Stromal cell of bone marrow (primary cell): ENCODE measurements around the gene TRAM2.
A peak's percentile ranks its signal among the peaks of the same experiment; 100 is the strongest.

Source experiments
- DNase-seq: peaks from one replicate; pipeline ENCODE4 v3.0.0-alpha.2; 2012; ENCODE audit warnings: low read depth

Gene TRAM2

GRCh38 chr6:52594221-52594620 lies 17.4 kb upstream of the TRAM2 start:
- DNase-seq, result no peak

DNA sequence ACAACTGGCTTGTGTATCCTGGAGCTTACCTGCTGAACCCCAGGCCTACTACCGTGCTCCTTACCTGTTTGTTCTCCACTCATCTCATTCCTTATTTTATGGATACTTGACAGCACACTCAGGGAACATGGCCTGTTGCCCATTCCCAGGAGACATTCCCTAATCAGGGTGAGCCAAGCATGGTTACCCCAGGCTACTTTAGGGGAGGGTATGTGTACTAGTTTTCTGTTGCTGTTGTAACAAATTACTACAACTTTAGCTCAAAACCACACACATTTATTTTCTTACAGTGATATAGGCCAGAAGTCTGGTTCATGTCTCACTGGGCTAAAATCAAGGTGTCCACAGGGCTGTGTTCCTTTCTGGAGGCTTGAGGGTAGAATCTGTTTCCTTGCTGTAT lies 15.0 kb upstream of the TRAM2 start:
- no peak for DNase-seq

DNA sequence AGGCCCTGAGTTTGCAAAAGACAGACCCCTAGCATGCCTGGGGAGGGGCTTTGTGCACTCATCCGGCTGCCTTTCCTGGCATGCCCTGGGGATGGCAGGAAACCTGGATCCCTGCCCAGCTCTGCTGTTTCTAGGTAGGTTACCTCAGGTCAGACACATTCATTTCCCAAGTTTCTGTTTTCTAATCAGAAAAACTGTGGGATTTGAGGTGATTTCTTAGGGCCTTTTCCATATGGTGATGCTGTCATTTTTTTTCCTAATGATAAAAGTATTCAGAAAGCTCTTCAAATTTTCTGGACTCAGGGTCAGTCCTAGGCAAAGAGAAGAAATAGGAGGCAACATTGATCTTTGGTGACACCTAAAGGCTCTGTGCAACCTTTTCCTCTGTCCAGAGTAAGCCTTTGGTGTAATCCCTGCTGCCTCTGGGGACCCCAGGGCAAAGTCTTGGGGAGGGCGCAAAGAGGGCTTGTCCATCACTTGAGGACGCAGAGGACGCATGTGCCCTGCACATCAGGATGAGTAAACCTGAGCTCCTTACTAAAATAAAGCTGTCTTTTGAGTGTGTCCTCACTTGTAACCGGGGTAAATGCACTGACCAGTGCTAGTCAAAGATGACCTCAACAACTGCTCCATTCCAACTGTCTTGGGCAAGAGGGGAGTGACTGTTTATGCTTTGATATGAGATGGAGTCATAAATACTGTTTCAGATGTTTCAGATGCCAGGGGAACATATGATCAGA lies 13.5 kb upstream of the TRAM2 start:
- DNase-seq, result peak; percentile 71

- no peak for DNase-seq
Observed at GRCh38 chr6:52588710-52589091, 11.8 kb upstream of the TRAM2 start.

- no peak for DNase-seq
Observed at GRCh38 chr6:52588087-52588709, 11.3 kb upstream of the TRAM2 start.

- DNase-seq, result no peak
Observed at GRCh38 chr6:52587001-52587400, 10.1 kb upstream of the TRAM2 start.

DNA sequence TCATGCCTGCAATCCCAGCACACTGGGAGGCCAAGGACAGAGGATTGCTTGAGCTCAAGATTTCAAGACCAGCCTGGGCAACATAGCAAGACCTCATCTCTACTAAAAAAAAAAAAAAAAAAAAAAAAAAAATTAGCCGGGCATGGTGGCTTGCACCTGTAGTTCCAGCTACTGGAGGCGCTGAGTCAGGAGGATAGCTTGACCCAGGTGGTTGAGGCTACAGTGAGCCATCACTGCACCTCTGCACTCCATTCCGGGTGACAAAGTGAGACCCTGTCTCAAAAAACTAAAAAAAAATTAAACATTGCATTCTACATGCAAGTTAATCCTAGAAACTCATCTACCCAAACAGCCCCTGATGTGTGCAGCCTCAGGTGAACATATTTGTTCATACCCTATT lies 7.3 kb upstream of the TRAM2 start:
- DNase-seq, result no peak

DNA sequence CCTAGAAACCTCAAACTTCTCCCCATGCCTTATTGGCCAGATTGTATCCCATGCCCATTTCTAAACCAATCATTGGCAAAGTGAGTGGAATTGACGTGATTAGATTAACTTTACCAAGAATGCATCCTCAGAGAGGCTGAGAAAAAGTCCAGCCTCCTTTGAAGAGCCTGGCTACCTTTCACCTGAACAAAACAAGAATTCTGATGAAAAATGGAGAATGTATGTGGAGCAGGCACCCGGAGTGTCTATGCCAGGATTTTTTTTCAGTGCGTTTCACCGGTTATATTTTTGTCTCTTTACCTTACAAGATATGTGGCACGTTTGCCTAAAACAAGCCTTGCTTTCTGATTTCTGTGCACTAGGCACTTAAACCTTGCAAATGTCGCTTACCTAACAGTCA lies 6.1 kb upstream of the TRAM2 start:
- no peak for DNase-seq

DNA sequence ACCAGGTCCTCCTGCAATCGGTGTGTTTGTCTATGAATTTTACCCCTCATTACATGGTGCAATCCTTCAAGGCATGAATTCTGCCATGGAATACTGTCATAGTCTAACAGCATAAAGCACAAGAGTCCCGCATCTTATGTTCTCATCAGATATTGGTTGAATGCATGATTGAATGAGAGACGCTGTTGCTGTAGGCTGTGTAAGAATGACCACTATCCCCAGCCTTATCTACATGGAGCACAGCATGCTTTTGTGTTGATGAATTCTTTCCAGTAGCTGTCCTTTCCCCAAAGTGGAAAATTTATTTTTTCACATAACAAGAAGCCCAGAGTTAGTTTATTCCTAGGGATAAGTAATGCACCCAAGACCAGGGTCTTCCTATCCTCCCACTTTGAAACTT lies 5.6 kb upstream of the TRAM2 start:
- DNase-seq, result no peak

GRCh38 chr6:52580905-52581304 lies 4.0 kb upstream of the TRAM2 start:
- no peak for DNase-seq

DNA sequence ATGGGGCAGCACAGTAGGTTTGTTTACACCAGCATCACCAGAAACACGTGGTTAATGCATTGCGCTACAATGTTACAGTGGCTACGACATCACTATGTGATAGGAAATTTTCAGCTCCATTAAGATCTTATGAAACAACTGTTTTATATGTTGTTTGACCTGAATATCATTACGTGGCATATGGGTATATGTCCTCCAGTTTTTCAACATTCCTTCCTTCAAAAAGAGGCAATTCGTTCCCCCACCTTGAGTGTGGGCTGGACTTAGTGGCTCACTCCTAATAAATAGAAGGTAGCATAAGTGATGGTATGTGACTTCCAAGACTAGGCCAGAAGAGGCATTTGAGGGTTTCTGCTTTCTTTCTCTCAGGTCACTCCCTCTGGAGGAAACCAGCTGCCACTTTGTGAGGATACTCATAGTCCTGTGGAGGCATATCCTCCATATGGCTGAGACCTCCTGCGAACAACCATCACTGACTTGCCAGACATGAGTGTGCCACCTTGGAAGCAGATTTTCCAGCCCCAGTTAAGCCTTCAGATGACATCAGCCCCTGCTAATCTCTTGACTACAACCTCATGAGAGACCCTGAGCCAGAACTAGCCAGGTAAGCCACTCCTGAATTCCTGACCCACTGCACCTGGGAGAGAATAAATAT lies 2.3 kb upstream of the TRAM2 start:
- no peak for DNase-seq

GRCh38 chr6:52577778-52578463 lies 1.1 kb upstream of the TRAM2 start:
- DNase-seq, result no peak

- peak; percentile 61 for DNase-seq
Observed at GRCh38 chr6:52576392-52577021, 353 bp downstream of the TRAM2 start.

DNA sequence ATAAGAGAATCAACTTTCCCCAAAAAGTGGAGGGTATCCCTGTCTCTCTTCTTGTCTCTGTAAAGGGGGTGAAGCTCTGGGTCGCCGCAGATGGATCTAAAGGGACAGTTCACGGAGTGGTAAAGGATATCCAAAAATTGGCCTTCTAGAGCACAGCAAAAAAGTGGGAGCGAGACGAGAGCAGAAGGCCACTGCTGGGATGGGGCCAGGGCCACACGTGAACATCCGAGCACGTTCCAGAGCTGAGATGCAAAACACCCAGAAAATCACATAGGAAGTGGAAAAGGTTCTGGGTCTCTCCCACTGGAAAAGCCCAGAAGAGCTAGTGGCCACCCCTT lies 837 bp downstream of the TRAM2 start:
- no peak for DNase-seq

- no peak for DNase-seq
Observed at GRCh38 chr6:52575502-52575892, 1.4 kb downstream of the TRAM2 start.

DNA sequence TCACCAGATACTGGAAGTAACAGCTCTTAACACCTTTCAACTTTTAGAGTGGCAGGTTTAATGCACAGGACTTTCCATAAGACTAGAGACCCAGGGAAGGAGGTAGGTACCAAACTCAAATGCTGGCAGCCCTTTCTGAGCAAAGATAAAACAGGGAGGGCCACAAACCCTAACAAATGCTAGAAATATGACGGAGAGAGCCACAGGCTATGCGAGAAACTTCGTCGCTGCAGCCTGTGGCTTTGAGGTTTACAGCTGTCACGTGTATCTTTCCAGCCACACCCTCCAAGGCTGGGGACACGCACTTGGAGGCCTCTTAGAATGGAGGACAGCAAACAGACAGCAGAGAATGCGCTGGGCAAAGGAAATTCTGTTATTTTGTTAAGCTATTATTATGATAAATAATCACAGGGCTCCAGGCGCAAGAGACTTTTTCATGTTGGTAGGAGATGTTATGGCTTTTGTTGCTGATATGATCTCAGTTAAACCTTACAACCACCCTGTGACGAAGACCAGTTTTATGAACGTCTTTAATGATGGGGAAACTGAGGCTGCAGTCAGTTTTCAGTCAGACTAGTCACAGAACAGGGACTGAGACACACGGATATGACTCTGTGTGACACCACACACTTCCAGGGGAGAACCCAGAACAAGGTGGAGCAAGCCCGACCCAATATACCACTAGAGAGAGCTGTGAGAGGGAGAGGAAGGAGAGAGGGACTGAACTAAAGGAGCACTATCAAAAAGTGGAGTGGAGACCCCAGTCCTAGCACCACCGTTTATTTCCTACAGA lies 2.0 kb downstream of the TRAM2 start:
- peak; percentile 62 for DNase-seq

DNA sequence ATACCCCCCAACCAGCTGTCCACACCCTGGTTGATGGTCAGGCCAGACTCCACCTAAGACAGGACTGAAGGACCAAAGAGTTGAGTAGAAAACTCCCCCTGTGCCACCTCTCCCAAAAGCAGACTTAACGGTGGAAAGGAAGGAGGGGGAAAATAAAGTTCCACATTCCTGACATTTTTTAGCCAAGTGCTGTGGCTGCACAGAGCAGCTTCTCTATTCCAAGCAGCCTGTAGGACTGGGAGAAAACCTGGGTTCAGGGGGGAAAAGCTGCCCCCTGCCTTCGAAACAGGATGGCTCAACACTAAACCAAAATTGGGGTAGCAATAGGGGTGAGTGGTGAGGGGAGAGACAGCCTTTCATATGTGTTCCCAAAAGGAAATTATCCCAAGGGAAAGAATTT lies 3.6 kb downstream of the TRAM2 start:
- no peak for DNase-seq

DNA sequence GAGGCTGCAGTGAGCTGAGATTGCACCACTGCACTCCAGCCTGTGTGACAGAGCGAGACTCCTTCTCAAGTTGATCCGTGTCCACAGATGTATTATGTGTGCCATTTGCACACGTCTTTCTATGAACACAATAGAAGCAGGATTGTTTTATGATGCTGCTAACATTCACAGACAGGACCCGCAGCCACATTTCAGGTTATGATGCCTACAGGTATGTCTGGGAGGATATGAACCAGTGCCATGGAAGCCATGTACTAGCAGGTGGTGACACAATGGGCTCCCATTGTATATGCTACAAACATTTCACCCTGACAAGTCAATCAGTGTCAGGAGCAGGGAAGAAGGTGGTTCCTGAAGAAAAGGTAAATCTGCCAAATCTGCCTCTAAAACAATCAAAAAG lies 4.3 kb downstream of the TRAM2 start:
- DNase-seq, result no peak

DNA sequence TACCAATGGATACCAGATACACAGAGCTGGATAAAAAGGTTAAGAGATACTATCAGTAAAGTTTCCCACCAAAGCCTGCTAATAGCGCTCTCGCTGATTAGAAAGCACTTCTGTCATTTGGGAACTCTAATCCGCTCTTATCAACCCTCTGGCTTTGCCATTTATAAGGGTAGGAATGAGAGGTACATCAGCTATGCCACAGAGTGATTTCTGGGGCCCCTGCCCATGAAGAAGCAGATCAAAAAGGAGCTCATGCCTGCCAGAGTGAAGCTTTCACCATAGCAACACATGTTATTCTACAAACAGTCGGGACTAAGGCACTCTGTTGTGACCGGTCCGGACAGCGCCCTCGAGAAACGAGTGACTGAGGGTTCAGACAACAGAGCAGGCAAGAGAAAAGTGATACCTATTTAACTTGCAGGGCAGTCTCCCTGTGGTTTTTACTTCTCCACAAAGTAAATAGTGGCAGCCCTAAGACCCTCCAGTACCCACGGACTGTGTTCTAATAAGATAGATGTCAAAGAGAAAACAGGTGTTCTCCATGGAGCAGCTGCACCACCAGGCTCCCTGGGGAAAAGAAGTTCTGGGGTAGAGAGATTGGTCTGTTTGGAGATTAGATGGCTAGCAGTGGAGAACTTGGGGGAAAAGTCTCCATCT lies 5.6 kb downstream of the TRAM2 start:
- DNase-seq, result no peak

- no peak for DNase-seq
Observed at GRCh38 chr6:52570291-52570700, 6.6 kb downstream of the TRAM2 start.

DNA sequence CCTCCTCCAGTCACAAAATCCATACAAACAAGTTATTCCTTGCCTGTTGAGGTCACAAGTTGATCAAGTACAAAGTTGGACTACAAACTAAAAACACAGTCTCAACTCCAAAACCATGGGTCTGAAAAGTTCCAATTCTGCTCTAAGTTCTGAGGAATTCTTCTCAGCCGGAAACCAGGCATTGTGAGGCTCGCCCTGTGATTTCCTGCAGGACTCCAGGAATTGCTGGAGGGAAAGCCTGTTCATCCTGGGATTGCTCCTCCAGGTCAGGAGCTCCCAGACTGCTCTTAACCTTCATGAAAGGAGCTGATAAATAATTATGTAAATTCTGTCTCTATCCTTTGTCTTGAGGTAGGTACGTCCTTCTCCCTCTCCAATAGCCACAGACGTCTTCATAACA lies 8.5 kb downstream of the TRAM2 start:
- DNase-seq, result no peak
